Fibroblast of mammary gland (primary cell): ENCODE results near the gene KCNIP4.

Experiments
- DNase-seq: peaks from one replicate; pipeline ENCODE4 v3.0.0-alpha.2; 2010; ENCODE audit warnings: low read depth
- H3K4me3 ChIP-seq: 2 replicates; pipeline ENCODE4 v1.5.1; 2011; ENCODE audit warnings: low read depth, mild to moderate bottlenecking, low read length, moderate library complexity; ENCODE audit not compliant: control insufficient read depth
- TF ChIP-seq, protein P1 (sequence below): conservative IDR thresholded peaks from 2 replicates; pipeline ENCODE4 v1.5.1; 2011; ENCODE audit warnings: low read depth, low read length, inconsistent platforms; ENCODE audit not compliant: control insufficient read depth, insufficient read depth

KCNIP4 gene

DNA sequence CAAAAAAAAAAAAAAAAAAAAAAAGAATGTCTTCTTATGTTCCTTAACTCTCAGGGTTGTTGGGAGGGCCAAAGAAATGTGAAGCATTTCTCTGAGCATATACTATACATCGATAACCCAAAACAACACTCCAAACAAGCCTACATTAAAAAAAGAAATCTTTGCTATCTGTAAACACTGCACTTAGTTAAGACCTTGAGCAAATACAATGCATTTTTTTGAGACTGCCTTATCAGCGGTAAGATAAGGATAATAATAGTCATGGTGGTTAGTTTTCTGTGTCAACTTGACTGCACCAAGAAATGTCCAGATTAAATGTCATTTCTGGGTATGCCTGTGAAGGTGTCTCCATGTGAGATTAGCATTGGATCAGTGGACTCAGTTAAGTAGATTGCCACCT, 706.4 kb downstream of the KCNIP4 start:
- no peak overlapping the region for H3K4me3 ChIP-seq
- no peak for DNase-seq
- TF ChIP-seq, protein P1, sequence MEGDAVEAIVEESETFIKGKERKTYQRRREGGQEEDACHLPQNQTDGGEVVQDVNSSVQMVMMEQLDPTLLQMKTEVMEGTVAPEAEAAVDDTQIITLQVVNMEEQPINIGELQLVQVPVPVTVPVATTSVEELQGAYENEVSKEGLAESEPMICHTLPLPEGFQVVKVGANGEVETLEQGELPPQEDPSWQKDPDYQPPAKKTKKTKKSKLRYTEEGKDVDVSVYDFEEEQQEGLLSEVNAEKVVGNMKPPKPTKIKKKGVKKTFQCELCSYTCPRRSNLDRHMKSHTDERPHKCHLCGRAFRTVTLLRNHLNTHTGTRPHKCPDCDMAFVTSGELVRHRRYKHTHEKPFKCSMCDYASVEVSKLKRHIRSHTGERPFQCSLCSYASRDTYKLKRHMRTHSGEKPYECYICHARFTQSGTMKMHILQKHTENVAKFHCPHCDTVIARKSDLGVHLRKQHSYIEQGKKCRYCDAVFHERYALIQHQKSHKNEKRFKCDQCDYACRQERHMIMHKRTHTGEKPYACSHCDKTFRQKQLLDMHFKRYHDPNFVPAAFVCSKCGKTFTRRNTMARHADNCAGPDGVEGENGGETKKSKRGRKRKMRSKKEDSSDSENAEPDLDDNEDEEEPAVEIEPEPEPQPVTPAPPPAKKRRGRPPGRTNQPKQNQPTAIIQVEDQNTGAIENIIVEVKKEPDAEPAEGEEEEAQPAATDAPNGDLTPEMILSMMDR: no peak

DNA sequence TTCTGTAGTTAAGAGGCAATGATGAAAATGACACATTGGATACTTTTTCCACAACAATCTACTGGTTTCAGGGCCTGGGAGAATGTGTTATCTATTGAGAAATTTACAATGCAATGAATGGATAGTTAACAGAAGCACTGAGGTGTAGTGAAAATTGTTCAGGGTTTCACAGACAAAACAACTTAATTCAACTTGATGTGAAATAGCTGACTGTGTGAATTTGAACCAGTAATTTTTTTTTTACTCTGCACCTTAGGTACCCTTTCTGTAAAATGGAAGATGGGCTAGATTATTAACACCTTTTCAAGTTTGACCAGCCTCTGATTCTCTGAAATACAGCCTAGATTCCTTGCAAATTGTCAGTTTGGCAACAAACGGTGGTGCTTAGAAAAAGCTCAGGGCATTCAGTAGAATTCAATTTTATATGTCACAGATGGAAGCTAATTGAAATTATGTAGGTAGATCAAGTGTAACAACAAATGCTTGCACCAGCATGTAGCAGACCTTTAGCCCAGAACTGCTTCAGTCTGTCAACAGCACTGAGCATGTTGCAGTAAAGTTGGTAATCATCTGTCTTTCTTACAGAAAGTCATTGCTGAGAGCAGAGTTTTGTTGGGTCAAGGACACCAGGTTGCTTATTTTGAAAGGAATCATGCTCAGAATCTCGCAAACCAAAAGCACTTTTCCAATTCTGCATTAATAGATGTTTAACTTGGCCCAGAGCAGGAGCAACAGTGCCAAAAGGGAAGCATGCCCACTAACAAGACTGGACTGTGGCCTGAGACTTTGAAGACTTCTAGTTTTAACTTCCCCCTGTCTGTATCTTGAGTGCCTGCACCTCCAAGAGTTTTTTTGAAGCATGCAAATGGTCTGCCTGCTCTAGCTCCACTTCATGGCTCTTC, 721.7 kb downstream of the KCNIP4 start:
- no peak for DNase-seq
- H3K4me3 ChIP-seq: no peak overlapping the region
- TF ChIP-seq, protein P1: no peak

DNA sequence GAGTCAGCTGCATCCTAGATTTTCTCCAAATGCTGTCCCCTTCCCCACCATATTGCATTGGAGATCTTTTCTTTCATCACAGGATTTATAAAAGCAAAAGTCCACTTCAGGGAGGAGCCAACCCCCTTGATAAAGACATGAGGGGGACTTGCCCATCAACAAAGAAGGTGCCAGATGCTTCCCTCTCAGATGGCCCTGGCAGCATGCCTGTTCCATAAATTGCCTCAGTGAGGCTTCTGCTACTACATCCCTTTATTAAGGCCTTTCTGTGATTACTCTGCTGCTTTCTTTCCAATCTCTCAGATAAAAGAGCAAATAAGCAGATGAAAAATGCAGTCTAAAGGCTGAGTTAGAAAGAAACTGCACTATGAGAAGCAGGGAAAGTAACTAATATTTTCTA, 736.7 kb downstream of the KCNIP4 start:
- TF ChIP-seq, protein P1: no peak
- DNase-seq: no peak
- H3K4me3 ChIP-seq: no peak overlapping the region

DNA sequence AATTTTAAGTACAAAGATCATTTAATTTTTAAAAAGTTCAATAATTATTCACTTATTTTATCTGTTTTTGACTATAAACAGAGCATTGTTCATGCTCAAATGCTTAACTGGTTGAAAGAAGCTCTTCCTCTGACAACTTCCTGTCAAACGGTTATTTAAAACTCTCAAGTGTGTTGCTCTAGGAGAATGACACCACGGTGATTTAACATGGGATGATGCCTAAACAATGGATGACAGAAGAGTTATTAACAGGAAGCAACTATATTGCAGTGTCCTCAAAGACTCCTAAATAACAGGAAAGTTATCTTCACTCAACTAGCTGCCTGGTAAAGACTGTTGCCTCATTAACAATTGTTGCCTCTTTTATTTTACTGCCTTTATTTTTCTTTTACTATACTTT, 738.7 kb downstream of the KCNIP4 start:
- no peak overlapping the region for H3K4me3 ChIP-seq
- TF ChIP-seq, protein P1: no peak
- no peak for DNase-seq

DNA sequence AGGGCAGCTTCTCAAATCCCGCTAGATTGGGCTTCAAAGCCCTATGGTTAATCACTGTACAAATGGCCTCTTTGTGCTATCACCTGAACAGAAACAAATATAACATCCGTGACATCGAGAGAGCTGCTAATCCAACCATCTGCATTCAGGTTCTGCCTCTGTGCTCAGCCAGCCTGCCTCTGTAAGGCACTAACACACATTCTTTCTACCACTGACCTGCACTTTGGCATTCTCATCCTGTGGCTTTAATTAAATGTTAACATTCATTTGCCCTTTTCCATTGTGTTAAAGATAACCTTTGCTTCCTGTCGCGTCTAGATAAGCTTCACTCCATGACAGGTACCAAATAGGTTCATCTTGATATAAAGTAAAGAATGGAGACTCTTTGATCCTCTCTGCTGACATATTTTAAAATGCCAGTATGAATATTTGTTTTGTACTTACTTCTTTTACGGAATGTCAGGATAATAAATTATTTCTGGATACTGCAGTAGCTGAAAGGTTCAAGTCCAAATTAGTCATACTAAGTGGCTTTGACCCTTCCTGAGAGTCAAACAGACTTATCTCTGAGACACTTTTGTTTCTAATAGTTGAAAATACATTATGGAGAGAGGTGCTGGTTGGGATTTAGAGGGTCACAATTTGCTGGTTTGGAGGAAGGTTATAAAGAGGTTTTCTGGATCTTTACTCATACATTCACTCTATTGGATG, 742.6 kb downstream of the KCNIP4 start:
- no peak for DNase-seq
- H3K4me3 ChIP-seq: no peak overlapping the region
- TF ChIP-seq, protein P1: no peak

DNA sequence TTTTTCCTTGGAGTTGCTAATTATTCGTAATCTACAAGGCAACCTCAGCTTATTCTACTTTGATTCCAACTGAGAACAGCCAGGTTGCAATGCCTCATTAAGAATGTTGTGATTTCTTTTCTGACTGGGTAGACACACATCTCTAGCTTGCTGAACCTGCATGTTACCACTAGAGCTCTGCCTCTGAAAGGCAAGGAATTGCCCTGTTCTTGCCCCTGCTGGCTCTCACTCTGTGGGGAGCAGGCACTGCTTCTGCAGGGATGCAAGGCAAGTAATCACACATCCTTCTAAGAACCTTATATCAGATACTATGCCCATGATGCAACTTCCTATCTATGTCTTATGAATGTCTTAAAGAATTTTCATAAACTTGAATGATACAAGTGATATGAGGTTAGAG, 745.2 kb downstream of the KCNIP4 start:
- no peak for DNase-seq
- no peak overlapping the region for H3K4me3 ChIP-seq
- TF ChIP-seq, protein P1: no peak
